HG03469 (cell line): ENCODE results near the gene DGUOK.
A peak's percentile ranks its signal among the peaks of the same experiment; 100 is the strongest.
"Not testable (repeated sequence)": the region's sequence is repeated elsewhere in the genome, so short reads cannot be mapped to it uniquely, and the experiment has no call there.

Source experiments
- ATAC-seq: cut with Tn5 transposase; IDR thresholded peaks from one replicate; pipeline ENCODE4 v1.9.1; 2021; ENCODE audit warnings: mild to moderate bottlenecking, moderate library complexity, moderate number of reproducible peaks; ENCODE audit not compliant: unreplicated experiment

DGUOK gene

DNA sequence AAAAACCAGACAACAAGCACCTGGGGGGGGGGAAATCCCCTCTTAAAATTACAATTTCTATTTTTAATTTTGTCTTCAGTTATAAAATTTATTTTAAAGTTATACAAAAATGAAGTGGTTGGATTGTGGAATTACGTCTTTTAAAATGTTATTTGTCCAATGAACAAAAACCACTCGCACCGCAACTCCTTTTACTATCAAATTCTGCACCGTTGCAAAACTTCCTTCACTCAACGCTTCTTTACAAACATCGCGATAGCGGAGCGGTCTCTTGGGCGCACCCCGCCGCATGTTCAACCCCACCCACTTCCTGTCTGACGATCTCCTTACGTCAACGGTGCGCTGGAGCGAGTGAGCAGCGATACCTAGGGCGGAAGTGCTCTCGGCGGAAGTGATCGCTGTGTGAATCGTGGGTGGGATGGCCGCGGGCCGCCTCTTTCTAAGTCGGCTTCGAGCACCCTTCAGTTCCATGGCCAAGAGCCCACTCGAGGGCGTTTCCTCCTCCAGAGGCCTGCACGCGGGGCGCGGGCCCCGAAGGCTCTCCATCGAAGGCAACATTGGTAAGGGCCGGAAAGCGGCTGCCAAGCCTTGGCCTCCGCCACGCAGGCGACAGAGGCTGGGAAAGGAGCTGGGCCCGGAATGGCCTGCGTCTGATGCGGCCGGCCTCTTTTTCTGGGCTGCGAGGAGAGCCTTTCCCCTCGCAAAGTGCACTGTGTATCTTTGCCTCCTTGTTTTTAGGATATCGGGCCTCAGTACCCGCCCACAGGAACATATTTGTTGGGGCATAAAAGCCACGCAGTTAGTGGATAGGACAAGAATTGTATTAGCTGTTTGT, at the start of gene DGUOK:
Gene DGUOK, plus strand, starts transcription at position 388 of the 835 bp plus-strand sequence. Its CDS starts 31 bp downstream, at position 419.
- peak; percentile 97 for ATAC-seq

DNA sequence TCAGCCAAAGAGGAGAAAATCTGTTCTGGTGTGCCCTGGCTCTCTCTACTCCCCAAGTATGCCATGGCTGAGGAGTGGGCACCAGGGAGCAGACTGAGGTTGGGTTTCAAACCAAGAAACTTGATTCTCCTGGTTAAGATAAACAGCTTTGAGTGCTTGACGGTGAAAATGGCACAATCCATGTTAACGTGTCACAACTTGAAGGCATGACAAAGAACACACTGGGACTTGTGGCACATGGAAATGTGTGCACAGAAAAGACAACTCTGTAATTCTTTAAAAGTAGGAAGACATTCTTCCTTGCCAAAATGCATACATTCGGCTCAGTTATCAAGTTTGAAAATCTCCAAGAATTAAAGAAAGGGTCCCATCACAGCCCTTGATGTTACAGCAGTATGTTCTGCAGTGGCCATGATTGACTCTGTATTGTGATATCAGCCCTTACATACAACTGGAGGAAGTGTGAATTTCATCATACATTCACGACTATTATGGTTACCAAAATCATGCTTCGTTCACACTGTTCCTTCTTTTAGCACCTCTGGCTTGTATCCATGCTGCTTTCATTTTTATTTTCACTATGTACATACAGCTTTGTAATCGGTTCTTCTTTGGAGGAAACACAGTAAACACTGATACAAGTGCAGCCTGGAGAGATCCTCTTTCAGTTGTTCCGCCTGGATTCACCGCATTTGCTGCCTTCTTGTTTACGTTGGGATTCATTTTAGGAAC, 49.4 kb upstream of the DGUOK start:
- no peak for ATAC-seq

DNA sequence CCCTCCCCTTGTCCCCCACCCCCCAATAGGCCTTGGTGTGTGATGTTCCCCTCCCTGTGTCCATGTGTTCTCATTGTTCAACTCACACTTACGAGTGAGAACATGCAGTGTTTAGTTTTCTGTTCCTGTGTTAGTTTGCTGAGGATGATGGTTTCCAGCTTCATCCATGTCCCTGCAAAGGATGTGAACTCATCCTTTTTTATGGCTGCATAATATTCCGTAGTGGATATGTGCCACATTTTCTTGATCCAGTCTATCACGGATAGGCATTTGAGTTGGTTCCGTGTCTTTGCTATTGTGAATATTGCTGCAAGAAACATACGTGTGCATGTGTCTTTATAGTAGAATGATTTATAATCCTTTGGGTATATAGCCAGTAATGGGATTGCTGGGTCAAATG, 48.7 kb upstream of the DGUOK start:
- ATAC-seq, result not testable (repeated sequence)

DNA sequence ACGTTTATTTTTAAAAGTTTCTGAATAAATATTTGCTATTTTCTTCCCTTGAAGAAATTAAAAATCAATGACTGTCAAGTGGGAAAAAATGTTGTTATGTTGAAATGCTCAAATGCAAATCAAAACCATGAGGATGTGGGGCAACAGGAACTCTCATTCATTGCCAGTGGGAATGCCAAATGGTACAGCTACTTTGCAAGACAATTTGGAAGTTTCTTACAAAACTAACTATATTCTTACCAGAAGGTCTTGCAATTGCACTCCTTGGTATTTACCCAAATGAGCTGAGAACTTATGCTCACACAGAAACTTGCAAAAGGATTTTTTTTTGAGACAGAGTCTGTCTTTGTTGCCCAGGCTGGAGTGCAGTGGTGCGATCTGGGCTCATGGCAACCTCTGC, 41.3 kb upstream of the DGUOK start:
- ATAC-seq, result no peak

DNA sequence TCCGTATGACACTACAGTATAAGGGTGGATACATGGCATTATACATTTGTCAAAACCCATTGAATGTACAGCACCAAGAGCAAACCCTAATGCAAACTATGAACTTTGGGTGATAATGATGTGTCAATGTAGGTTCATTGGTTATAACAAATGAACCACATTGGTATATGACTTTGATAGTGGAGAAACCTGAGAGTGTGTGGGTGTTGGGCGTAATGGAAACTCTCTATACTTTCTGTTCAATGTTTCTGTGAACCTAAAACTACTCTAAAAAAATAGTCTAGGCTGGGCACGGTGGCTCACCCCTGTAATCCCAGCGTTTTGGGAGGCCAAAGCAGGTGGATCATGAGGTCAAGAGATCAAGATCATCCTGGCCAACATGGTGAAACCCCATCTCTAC, 40.3 kb upstream of the DGUOK start:
- no peak for ATAC-seq

DNA sequence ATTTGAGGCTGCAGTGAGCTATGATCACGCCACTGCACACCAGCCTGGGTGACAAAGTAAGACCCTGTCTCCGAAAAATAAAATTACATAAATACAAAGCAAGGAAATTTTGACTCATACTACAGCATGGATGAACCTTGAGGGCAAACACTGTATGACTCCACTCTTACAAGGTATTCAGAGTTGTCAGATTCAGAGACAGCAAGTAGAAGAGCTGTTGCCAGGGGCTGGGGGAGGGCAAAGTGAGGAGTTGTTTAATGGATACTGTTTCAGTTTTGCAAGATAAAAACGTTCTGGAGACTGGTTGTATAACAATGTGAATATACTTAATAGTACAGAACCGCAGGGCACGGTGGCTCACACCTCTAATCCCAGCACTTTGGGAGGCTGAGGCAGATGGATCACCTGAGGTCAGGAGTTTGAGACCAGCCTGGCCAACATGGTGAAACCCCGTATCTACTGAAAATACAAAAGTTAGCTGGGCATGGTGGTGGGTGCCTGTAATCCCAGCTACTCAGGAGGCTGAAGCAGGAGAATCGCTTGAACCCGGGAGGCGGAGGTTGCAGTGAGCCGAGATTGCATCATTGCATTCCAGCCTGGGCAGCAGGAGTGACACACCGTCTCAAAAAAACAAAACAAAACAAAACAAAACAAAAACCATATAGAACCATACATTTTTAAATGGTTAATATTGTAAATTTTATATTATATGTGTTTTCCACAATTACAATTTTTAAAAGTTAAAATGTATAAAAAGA, 38.9 kb upstream of the DGUOK start:
- not testable (repeated sequence) for ATAC-seq

DNA sequence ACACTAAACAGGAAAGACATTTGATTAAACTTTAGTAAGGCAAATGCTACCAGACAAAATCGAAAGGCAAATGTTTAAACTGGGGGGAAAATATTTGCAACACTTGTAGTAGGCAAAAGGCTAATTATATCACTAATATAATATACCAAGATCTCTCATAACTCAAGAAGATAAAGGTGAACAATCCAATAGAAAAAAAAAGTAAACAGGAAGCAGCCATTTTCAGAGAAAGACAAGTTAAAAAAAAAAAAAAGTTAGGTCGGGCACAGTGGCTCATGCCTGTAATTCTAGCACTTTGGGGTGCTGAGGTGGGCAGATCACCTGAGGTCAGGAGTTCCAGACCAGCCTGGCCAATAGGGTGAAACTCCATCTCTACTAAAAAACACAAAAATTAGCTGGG, 38.3 kb upstream of the DGUOK start:
- no peak for ATAC-seq

DNA sequence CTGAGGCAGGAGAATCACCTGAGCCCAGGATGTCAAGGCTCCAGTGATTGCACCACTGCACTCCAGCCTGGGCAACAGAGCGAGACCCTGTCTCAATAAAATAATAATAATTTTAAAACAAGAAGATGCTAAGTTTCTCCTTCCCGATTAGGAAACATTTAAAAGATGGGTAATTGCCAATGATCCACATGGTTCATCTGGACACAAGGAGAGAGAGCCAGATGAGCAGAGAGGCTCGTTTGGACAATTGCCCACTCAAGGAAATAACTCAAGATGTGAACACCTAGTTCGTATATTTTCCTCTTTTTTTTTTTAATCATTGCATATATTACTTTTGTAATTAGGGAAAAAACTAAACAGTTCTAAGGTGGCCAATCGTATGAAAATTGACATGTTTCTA, 37.5 kb upstream of the DGUOK start:
- no peak for ATAC-seq

DNA sequence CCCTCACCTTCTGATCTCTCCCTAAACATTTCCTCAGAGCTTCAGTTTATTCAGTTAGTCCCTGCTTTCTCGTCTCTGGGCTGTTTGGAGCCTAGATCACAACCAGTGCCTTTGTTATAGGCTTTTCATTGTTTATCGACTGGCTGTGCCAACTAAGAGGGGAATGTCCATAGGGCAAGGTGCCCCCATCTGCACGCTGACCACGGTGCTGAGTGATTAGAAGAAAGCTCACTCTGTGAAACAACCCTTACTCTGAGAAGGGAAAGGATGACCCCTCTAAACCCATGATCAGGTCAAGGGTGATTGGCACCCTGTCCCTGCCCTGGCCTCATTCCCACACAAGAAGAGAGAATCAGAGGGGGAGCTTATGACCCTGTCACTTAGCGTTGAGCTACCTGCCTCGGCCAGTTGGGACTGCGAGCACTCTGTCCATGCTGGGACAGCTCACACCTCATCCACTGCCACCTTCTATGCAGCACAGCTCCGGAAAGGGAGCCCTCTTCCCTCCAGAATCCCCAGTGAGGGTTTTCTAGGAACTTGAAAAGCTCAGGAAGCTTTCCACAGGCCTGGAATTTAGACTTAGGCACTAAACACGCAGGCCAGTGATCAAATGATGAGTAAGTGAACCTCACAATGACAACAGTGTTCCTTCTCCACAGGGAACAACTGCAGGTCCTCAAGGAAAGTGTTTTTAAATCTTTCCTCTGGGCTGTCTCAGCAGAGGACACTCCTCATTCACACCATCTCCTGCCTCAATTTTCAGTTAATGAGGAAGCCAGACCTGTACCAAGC, 36.2 kb upstream of the DGUOK start:
- ATAC-seq, result no peak

DNA sequence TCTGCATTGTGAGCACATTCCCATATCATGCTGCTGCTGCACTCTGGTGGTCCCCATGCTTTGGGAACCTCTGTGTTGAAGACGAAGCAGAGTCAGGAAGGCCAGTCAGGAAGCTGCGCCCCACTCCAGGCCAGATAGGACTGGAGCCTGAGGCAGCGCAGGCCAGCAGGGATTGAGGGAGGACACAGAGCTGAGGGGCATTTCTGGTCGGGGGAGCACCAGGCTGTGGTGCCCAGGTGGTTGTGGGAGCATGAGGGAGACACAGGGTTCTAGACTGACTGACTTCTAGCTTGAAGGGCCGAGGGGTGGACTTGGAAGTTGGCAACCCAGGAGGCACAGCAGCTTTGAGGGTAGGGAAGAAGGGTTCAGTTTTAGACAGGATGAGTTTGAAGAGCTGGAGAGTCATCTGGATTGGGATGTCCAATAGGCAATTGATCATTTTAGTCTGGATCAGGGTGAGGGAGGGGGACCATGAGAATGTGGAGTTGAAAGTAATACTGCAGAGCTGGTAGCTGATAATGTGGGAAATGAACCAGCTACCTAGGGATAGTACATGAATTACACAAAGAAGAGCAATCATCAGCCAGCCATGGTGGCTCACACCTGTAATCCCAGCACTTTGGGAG, 35.3 kb upstream of the DGUOK start:
- ATAC-seq, result no peak

DNA sequence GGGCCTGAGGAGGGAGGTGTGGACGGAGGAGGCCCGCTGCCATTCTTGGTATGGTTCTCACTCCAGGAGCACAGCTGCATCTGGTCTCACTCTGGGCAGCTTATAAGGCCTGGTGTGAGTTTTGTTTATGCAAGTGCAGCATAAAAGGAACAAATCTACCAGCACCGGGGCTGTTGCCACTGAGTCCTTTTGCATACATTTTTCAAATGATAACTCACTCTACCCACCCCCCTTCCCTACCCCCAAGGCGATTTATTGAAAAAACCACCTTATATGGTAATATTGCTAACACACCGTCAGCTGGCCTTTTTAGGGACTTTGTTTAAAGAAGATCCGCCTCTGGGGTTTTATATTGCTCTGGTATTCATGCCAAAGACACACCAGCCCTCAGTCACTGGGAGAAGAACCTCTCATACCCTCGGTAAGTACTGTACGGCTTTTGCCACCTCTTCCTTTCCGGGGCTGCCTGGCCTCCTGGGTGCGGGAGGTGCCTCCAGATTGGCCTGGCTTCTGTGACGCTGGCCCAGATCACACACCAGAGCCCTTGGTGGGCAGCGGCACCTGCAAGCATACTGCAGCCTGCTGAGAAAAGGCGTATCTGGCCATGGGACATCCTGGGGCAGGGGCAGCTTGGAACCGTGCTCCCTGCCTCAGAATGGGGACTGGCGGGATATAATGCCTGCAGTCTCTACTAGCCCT, 33.9 kb upstream of the DGUOK start, which contains the start of gene ACTG2:
Gene ACTG2, plus strand, starts transcription at position 378 of the 699 bp plus-strand sequence. CDS start 8,304 bp downstream, outside the sequence.
- ATAC-seq, result no peak

DNA sequence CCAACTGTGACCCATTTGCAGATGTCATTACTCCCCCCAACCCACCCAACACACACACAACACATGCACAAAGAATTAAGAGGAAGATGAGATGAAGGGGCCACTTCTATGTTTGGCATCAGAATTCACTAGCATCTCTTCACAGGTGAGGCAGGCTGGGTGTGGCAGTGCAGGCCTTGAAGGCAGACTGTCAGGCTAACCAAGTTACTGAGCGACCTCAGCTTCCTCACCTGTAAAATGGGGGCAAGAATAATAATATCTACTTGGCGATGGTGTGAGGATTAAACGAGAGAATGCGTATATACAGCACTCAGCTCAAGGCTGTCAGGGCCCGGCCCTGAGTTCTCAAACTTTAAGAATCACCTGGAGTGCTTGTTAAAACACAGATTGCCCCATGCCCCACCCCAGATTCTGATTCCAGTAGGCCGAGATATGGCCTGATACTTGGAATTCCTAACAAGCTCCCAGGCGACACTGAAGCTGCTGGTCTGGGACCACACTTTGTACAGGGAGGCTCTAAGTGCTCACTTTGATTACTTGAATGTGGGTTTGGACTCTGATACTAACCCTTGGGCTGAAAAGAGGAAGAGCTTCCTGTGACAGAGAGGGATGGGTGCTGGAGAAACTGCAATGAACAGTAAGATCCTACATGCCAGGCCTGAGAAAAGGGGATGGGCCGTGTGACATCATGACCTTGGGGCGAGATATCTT, 32.8 kb upstream of the DGUOK start:
- ATAC-seq, result no peak

DNA sequence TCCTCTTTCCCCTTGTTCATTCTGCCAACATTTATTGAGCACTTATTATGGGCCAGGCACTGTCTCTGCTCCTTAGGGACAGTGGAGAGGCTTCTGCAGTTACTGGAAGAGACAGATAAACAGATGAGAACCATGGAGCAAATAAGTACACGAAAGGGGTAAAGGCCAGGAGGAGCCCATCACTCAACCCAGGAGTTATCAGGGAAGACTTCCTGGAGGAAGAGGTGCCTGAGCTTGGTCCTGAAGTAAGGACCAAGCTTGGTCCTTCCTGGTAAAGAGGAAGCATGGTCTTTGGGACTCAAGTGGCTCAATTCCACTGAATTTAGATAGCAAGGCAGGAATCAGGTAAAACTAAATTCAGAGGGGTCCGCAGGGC, 32.2 kb upstream of the DGUOK start:
- no peak for ATAC-seq

DNA sequence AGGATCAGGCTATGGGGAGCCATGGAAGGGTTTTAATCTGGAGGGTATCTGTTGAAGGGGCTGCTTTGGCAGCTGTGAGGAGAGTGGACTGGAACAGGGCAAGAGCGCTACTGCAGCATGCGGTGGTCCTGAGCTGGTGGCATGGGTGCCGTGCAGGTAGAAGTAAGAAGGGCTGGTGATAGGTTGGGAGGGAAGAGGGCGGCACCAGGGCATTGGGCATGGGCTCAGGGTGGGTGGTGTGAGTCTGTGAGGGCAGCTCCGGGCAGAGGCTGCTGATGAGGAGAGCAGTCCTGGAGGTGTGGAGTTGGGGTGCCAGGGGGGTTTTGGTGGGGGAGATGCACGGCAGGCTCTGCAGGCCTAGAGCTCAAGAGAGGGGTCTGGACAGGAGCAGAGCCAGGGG, 31.8 kb upstream of the DGUOK start:
- ATAC-seq, result no peak

DNA sequence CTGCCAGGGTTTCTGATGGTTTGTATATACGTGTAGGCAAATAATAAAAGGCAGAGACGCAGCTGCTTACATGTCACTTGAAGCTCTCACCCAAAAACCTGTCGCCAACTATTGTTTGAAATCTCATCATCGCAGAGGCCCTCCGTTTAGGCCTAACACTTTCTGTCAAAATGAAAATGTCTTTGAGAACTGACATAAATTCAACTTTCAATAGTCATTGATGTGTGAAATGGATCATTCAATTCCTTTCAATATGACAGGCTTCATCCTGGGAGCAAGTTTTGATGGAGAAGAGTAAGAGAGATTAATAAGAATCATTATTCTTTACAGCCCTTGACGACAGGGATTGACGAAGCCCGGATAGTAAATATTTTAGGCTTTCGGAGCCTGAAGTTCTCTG, 31.2 kb upstream of the DGUOK start:
- no peak for ATAC-seq

DNA sequence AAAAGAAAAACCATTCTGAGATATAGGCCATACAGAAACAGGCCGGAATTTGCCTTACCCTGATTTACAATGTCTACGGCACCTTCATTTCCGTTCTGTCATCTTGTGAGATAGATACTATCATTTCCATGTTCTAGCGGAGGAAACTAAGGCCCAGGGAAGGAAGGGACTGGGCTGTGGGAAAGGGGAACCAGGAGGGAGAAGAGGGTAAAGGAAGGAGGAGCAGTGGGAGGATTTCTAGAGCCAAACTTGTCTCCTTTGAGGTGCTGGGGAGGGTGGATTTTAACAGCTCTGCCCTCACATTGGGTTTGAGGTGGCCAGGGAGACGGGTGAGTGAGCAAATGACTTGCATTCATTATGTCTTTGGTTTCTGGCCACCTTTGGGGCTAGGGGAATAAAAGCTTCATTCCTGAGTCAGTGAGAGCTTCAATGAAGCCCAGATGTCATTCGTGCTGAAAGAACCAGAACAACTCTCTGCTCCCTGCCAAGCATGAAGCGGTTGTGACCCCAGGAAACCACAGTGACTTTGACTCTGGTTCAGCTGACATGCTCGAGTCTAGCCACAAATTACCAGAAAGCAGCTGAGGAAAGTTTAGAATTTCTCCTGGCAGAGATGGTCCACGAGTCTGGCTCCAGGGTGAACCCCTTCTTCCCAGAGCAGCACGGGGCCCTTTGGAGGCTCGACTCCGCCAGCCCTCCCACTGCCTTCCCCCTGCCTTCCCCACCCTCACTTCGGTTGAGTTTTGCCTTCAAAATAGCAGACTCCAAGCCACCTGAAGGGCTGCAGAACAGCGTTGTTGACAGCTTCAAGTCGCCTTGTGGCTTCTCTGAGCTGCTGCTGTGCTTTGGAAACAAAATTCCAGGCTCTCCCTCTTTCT, 30.1 kb upstream of the DGUOK start:
- peak; percentile 44 for ATAC-seq

DNA sequence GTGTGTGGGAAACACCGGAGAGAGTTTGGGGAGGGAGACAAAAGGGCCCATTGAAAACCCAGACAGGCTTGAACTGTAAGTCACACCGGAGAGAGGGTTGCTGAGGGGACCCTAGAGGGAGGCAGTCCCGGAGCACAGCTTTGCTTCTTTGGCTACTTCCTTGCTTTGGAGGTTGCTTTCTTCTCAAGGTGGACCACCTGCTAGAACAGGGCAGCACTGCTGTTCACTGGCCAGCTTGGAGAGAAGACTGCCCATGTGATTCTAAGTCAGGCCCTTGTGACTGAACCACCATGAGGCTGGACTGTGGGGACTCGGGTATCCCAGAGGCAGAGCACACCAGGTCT, 29.5 kb upstream of the DGUOK start:
- no peak for ATAC-seq

DNA sequence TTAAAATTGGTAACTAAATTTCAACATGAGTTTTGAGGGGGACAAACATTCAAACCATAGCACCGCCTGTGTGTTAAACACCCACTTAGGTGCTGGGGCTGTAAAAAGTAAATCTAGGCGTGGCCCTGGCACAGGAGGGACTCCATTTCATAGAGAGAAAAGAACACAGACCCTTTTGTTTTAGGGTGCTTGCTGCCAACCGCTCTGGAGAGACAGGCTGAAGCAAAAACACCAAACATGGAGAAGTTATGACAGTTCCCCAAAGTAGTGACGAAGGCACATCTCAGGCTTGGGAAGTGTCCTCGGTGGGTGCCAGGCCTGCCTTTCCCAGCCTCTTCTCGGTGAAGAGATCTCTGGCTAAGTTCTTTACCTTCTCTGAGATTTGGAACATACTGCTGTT, 28.7 kb upstream of the DGUOK start:
- no peak for ATAC-seq
